GM08714 (cell line): ENCODE data around the gene PNPLA7.
"Not testable (repeated sequence)": the region's sequence is repeated elsewhere in the genome, so short reads cannot be mapped to it uniquely, and the experiment has no call there.

ENCODE experiments used
- H3K4me3 ChIP-seq: fragments of 200-500 bp; sonication (Bioruptor generic); 2 replicates; pipeline ENCODE4 v1.5.1; 2014; ENCODE audit warnings: mild to moderate bottlenecking, low read length, inconsistent platforms
- ZNF274 ChIP-seq: IDR thresholded peaks from 2 replicates; pipeline ENCODE4 v1.6.1; 2012; ENCODE audit warnings: mild to moderate bottlenecking, low read depth, low read length

PNPLA7 gene

DNA sequence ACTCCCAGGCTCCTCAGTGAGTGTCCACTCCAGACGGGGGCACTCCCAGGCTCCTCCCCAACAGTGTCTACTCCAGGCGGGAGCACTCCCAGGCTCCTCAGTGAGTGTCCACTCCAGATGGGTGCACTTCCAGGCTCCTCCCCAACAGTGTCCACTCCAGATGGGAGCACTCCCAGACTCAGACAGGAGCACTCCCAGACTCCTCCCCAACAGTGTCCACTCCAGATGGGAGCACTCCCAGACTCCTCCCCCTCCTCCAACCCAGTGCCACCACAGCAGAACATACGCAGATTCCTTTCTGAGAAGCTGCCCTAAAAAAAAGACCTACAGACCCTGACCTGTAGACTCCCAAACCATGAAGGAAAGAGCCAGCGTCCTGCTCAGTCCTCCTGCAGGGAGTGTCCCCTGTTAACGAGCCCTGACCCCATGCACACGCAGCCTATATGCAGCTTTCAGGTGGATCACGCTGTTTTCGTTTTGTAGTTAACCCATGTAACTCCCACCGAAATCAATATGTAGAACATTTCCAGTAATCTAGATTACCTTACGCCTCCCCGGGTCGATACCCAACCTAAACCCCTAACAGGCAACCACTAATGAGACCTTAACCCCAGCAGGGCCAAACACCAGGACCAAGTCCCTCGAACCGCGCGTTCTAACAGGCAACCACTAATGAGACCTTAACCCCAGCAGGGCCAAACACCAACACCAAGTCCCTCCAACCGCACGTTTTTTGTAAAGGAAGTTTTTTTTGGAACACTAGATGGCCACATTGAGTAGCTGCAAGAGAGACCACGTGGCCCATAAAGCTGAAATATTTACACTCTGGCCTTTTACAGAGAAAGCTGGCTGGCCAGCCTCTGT, 15.7 kb downstream of the PNPLA7 start:
- TF ChIP-seq ZNF274, result no peak
- no peak overlapping the region for H3K4me3 ChIP-seq

DNA sequence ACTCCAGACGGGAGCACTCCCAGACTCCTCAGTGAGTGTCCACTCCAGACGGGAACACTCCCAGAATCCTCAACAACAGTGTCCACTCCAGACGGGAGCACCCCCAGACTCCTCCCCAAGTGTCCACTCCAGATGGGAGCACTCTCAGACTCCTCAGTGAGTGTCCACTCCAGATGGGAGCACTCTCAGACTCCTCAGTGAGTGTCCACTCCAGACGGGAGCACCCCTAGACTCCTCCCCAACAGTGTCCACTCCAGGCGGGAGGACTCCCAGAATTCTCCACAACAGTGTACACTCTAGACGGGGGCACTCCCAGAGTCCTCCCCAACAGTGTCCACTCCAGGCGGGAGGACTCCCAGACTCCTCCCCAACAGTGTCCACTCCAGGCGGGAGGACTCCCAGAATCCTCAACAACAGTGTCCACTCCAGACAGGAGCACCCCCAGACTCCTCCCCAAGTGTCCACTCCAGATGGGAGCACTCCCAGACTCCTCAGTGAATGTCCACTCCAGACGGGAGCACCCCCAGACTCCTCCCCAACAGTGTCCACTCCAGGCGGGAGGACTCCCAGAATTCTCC, 17.2 kb downstream of the PNPLA7 start:
- not testable (repeated sequence) for H3K4me3 ChIP-seq

DNA sequence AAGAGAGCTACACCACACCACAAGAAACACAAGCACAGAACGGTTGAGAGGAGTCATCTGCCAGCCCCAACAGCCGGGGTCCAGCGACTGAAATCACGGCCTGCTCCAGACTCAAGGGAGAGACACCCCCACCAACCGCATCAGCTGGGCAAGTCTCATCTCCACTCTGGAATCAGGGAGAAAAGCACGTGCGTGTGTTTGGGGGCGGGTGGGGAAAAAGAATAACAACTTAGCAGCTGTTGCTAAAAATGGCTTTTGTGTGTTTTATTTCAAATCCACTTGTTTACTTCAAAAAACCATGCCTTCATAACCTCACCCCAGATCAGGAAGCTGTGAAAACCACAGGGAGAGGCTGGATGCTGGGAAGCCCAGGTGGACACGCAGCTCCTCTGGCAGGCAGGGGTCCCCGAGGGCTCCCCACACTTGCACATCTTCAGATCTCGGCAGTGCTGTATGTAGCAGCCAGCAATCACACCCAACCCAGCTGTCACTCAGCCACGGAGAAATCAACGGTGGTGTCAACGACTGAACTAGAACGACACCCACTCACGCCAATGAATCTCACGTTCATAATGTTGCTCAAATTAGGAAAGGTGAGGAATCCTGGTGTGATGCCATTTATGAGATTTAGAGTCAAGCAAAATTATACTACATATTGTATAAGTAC, 19.0 kb downstream of the PNPLA7 start:
- TF ChIP-seq ZNF274, result no peak
- H3K4me3 ChIP-seq, result no peak overlapping the region

DNA sequence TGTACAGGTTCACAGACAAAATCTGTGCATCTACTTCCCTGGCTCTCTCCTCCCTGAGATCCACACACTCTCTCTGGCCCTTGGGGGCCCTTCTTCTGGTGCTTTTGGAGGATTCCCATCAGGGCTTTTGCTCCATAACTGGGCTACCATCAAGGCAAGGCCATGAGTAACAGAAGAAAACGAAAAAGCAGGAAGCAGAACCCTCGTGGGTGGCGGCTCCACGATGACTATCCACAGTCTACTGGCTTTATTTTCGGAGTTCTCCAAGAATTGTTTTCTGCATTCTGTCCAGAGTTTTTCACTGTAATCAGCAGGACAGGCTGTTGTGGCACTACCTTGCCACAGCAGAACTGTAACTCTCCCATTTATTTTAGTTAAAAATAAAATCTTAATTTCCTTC, 19.9 kb downstream of the PNPLA7 start:
- no peak overlapping the region for H3K4me3 ChIP-seq
- no peak for TF ChIP-seq ZNF274

DNA sequence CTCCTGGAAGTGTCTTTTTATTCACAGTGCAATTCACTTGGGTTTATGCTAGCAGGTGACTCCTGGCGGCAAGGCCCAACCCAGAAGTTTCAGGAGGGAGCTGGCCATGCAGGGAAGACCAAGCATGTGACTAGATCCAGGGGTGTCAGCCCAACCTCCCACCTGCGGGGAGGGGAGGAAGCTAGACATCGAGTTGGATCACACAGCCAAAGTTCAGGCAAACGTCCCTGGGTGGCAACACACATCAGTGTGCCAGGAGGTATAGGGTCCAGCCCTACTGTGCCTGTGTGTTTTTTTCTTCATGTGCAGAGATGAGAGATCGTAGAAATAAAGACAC, 25.3 kb downstream of the PNPLA7 start:
- no peak for TF ChIP-seq ZNF274
- no peak overlapping the region for H3K4me3 ChIP-seq

DNA sequence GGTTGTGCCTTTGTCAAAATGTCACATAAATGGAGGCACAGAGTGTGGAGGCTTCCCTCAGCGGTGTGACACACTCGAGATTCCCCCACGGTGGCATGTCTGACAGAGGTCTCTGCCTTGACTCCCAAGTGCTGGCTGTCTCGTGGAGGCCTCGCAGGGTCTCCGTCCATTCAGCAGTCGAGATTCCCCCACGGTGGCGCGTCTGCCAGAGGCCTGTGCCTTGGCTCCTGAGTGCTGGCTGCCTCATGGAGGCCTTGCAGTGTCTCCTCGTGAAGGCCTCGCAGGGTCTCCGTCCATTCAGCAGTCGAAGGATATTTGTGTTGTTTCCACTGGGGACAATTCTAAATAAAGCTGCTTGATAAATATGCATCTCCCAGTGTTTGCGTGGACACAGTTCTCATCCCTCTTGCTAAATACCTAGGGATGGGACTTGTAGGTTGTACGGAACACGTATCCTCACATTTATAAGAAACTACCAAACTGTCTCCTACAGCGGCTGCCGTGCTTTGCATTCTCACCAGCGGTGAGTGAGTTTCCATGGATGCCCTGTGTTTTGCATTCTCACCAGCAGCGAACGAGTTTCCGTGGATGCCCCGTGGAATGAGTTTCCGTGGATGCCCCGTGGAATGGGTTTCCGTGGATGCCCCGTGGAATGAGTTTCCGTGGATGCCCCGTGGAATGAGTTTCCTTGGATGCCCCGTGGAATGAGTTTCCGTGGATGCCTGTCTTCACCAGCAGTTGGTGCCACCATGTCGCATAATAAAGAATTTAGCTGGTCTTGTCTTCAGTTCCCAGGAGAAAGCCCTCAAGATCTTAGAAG, 25.8 kb downstream of the PNPLA7 start:
- TF ChIP-seq ZNF274, result no peak
- no peak overlapping the region for H3K4me3 ChIP-seq

DNA sequence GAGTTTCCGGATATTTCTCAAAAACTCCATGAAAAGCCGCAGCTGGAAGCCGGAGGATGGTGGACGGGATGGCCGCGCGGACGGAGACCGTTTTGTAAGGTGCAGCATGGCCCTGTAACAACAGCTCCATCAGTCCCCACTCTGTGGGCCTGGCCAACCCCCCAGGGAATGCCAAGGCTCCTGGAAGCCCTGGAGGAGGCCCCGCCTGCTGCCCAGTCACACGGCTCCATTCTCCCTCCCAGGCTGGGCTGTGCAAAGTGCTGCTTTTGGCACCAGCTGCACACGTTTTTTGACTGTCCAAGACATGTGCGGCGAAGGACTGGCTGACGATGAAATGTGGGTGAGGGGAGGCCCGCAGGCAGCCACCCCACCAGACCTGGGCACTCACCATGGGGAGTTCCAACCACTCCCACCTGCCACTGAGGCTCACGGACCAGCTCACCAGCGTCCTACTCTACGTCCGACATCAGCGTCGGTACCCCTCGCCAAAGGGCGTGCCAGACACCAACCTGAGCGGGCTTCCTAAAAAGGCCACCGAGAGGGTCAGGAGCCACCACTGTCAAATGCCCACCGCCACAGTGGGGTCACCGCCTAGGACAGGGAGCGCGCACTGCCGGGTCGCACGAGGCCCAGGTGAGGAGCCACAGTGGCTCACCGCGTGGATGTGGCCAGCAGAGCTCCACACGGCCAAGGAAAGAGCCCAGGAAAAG, 27.3 kb downstream of the PNPLA7 start:
- no peak for TF ChIP-seq ZNF274
- no peak overlapping the region for H3K4me3 ChIP-seq

DNA sequence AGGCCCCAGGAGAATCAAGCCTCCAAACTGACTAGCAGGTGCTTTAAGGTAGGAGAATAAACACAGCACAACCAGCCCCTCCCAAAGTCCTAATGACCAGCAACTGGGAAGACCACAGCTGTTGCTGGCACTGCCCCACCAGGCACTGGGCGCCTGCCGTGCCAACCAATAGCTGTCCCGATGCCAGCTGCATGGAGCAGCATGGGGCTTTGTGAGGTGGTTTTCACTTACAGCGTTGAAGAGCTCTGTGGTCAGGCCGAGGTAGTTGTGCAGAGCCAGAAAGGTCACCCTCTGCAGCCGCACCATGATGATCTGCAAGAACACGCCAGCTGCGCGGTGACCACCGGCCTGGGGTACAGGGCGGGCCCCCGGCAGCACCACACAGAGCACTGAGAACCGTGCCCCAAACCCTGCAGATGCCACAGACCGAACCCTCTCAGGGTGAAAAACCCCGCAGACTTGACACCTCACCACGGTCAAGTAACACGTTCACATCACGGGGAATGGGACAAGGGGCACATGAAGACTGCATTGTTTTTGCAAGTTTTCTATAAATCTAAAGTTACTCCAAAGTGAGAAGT, 28.7 kb downstream of the PNPLA7 start:
- TF ChIP-seq ZNF274, result no peak

DNA sequence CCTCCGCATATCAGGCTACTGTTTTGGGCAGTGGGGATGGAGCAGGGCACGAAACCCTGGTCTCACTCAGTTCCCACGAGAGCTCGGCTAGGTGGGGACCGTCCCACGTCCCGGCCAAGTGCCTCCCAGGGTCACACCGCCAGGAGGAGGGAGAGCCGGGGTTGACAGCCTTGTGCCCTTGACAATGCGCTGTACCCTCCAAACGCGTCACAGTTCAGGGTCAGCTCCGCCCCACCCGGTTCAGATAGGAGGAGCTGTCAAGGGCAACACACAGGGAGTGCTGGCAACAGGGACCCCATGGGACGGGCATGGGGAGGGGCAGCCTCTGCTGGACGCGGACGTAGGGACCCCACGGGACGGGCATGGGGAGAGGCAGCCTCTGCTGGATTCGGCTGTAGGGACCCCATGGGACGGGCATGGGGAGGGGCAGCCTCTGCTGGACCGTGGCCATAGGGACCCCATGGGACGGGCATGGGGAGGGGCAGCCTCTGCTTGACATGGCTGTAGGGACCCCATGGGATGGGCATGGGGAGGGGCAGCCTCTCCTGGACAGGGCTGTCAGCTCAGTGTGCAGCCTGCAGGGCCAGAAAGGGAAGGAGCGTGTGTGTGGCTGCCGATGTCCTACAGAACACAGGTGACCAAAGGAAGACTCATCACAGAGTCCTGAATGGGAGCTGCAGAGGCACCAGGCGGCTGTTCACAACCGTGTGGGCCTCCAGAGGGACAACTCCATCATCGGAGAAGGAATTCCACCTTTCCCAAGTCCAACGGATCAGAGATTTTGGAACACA, 29.4 kb downstream of the PNPLA7 start:
- no peak for TF ChIP-seq ZNF274
- H3K4me3 ChIP-seq, result no peak overlapping the region

More for the DNA sequence above, 28.7 kb downstream of the PNPLA7 start:
- no peak overlapping the region for H3K4me3 ChIP-seq

DNA sequence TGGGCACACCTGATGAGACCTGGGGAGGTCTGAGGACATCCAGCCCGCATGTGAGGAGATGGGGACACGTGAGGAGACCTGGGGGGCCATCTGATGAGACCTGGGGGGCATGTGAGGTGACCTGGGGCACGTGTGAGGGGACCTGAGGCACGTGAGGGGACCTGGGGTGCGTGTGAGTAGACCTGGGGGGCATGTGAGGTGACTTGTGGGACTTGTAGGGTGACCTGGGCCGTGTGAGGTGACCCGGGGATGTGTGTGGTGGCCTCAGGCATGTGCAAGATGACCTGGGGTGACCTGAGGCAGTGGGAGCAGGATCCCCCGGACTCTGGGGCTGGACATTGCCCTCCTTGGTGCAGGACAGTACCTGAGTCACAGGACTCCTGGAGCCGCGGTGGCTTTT, 30.6 kb downstream of the PNPLA7 start:
- H3K4me3 ChIP-seq, result no peak overlapping the region
- no peak for TF ChIP-seq ZNF274

DNA sequence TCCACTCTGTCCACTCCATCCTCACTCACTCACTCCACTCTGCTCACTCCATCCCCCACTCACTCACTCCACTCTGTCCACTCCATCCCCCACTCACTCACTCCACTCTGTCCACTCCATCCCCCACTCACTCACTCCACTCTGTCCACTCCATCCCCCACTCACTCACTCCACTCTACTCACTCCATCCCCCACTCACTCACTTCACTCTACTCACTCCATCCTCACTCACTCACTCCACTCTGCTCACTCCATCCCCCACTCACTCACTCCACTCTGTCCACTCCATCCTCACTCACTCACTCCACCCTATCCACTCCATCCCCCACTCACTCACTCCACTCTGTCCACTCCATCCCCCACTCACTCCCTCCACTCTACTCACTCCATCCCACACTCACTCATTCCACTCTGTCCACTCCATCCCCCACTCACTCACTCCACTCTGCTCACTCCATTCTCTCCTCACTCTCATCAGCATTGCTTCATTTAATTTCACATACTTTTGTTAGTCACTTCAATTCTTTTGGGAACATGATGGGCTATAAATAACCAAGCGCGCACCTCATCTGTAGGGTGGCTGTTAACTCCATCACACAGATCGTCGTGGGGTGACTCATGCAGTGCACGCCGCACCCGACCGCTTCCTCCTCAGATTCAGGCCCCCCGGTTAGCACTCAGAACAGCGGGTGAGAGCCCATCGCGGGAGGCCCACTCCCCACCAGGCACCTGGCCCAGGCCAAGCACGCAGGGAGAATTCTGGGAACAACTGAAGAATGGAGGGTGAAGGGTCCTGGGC, 31.3 kb downstream of the PNPLA7 start:
- not testable (repeated sequence) for H3K4me3 ChIP-seq
